HG03342 (cell line): Measurements from ENCODE around the gene ARSB.
A peak's percentile ranks its signal among the peaks of the same experiment; 100 is the strongest.

Experiments
- ATAC-seq: cut with Tn5 transposase; IDR thresholded peaks from one replicate; pipeline ENCODE4 v1.9.1; 2021; ENCODE audit warnings: mild to moderate bottlenecking, moderate library complexity; ENCODE audit not compliant: unreplicated experiment

ARSB gene

GRCh38 chr5:78985116-78985724 is at the start of gene ARSB:
TSS of gene ARSB (minus strand) at chr5:78985310. CDS start at chr5:78985248, 62 bp downstream.
- ATAC-seq, result peak; percentile 46

GRCh38 chr5:79032782-79033181 is 47.7 kb upstream of the ARSB start:
- no peak for ATAC-seq

GRCh38 chr5:79032031-79032695 is 47.1 kb upstream of the ARSB start:
- ATAC-seq, result no peak

- no peak for ATAC-seq
Measured at GRCh38 chr5:79031485-79031867, 46.4 kb upstream of the ARSB start.

GRCh38 chr5:79030663-79031484 is 45.8 kb upstream of the ARSB start:
- ATAC-seq, result no peak

- no peak for ATAC-seq
Measured at GRCh38 chr5:79025054-79025472, 40.0 kb upstream of the ARSB start.

GRCh38 chr5:79023947-79024346 is 38.8 kb upstream of the ARSB start:
- no peak for ATAC-seq

- ATAC-seq, result no peak
Measured at GRCh38 chr5:79023348-79023747, 38.2 kb upstream of the ARSB start.

GRCh38 chr5:79022771-79023170 is 37.7 kb upstream of the ARSB start:
- ATAC-seq, result no peak

- ATAC-seq, result no peak
Measured at GRCh38 chr5:79021753-79022152, 36.6 kb upstream of the ARSB start.

- no peak for ATAC-seq
Measured at GRCh38 chr5:79020861-79021561, 35.9 kb upstream of the ARSB start.

GRCh38 chr5:79014631-79015030 is 29.5 kb upstream of the ARSB start:
- no peak for ATAC-seq

GRCh38 chr5:79011869-79012268 is 26.8 kb upstream of the ARSB start:
- no peak for ATAC-seq

- no peak for ATAC-seq
Measured at GRCh38 chr5:79011219-79011836, 26.2 kb upstream of the ARSB start.

- no peak for ATAC-seq
Measured at GRCh38 chr5:79008362-79008761, 23.3 kb upstream of the ARSB start.

- ATAC-seq, result no peak
Measured at GRCh38 chr5:79007872-79008271, 22.8 kb upstream of the ARSB start.

- no peak for ATAC-seq
Measured at GRCh38 chr5:79005936-79006631, 21.0 kb upstream of the ARSB start.

GRCh38 chr5:79005151-79005550 is 20.0 kb upstream of the ARSB start:
- ATAC-seq, result no peak

GRCh38 chr5:79002374-79002773 is 17.3 kb upstream of the ARSB start:
- ATAC-seq, result no peak

GRCh38 chr5:79001471-79001870 is 16.4 kb upstream of the ARSB start:
- ATAC-seq, result no peak
